Aorta (tissue), 5 donors: ENCODE results near the gene KCNJ5. TPM values are rescaled to one million over a fixed set of nuclear protein-coding genes. Genes with fewer than 3 reads are reported as not detected.

Experiments
- ATAC-seq: fragments of 200-7000 bp; cut with Tn5 transposase; one replicate; pipeline ENCODE4 v1.9.1; 2022; ENCODE audit warnings: moderate library complexity; ENCODE audit not compliant: low FRiP score
- DNase-seq, 2 donors: peaks; one replicate each; pipeline ENCODE4 v3.0.0-alpha.2; 2020
- H3K27ac ChIP-seq, 2 donors: one replicate each; pipeline ENCODE4 v1.5.1; 2013; ENCODE audit warnings: low read length in 2 of 2, mild to moderate bottlenecking in 2 of 2, moderate library complexity in 2 of 2, control low read depth in 1 of 2, inconsistent platforms in 1 of 2, low read depth in 1 of 2
- H3K27me3 ChIP-seq, 2 donors: one replicate each; pipeline ENCODE4 v1.6.1; 2013; ENCODE audit warnings: control low read depth in 1 of 2, low read length in 1 of 2, mild to moderate bottlenecking in 1 of 2, moderate library complexity in 1 of 2; ENCODE audit not compliant: insufficient read depth in 2 of 2, control insufficient read depth in 1 of 2
- H3K36me3 ChIP-seq, 2 donors: one replicate each; pipeline ENCODE4 v1.6.1; 2013; ENCODE audit warnings: control low read depth in 1 of 2, low read length in 1 of 2, mild to moderate bottlenecking in 1 of 2; ENCODE audit not compliant: insufficient read depth in 2 of 2, control insufficient read depth in 1 of 2
- H3K4me1 ChIP-seq, 2 donors: one replicate each; pipeline ENCODE4 v1.6.1; 2013; ENCODE audit warnings: low read length in 2 of 2, control low read depth in 1 of 2, mild to moderate bottlenecking in 1 of 2, moderate library complexity in 1 of 2; ENCODE audit not compliant: insufficient read depth in 2 of 2, control insufficient read depth in 1 of 2
- H3K4me3 ChIP-seq, 2 donors: one replicate each; pipeline ENCODE4 v1.5.1; 2013; ENCODE audit warnings: low read length in 2 of 2, control low read depth in 1 of 2, mild to moderate bottlenecking in 1 of 2
- H3K9me3 ChIP-seq: one replicate; pipeline ENCODE4 v1.6.1; 2013; ENCODE audit warnings: mild to moderate bottlenecking, low read length; ENCODE audit not compliant: control insufficient read depth
- WGBS, 2 donors: extraction: QIAGEN DNeasy Blood & Tissue Kit; methylation state at CpG; one replicate each; pipeline ENCODE4 v1.1.7; 2013; 5-methylcytosine and 5-hydroxymethylcytosine counted together
- intact Hi-C, 2 donors: fragments of 100-400 bp; cut with DNase I; formaldehyde crosslinking; loops; one replicate each; pipeline versions ENCODE4 v1.14.2 to v1.15.0; 2022
- polyA plus RNA-seq, 2 donors: library from polyadenylated mRNA; stranded (reverse); fragments of 200-250 nt; gene quantifications; one replicate each; pipeline ENCODE4 v1.2.3, GENCODE V29; 2013
- total RNA-seq, 2 donors: library from RNA; stranded (reverse); fragmentation: NEBNext Ultra II Directional; extraction: Animal tissue kit (Norgen Biotek cat#: 25700); gene quantifications; one replicate each; pipeline ENCODE4 v1.2.1, GENCODE V29; 2021
- donor health status: healthy with polysubstance abuse.
- donor health status: Bipolar disorder and iron deficiency.
- donor health status: DM: no; HTN: no; CAD: no.
- donor health status: DM: no; HTN: no; CAD: no.
- donor health status: DM: yes; HTN: yes; CAD: no.

KCNJ5 gene
- total and polyA plus RNA-seq, 4 donors = 0.31 to 3.5 (median 1.8) TPM

DNA sequence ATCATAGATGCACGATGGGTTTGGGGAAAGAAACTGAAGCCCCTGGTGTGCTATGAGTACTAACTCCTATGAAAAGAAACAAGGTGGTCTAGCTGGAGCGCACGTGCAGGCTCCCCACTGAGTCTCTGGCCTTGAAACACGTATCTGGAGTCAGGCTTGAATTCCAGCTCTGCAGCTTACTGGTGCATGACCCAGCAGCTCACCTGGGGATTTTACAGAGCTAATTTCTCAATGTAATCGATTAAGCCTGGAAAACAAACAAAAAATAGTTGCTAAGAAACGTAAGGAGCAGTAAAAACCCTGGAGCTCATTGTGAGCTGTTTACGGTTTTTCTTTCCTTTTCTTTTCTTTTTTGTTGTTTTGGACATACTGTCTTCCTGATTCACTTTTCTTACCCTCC lies 36.3 kb upstream of the KCNJ5 start:
- intact Hi-C loops = no loop called here
- H3K27ac ChIP-seq = no peak overlapping the region
- WGBS, 2 donors = 88 to 90% methylated on average over 7 of the region's 7 CpGs
- no peak overlapping the region for H3K4me3 ChIP-seq
- H3K36me3 ChIP-seq = no peaks in the 10 kb centered on the region
- H3K27me3 ChIP-seq = no peaks in the 10 kb centered on the region
- no peaks in the 10 kb centered on the region for H3K4me1 ChIP-seq
- no peak for DNase-seq
- no peak for ATAC-seq
- H3K9me3 ChIP-seq = no peaks in the 10 kb centered on the region

- ATAC-seq = no peak
- DNase-seq = no peak
- Histone ChIP-seq H3K9me3 (no peaks in the 10 kb centered on the region), H3K4me1 (no peaks in the 10 kb centered on the region), H3K27ac (no peak overlapping the region), H3K27me3 (no peaks in the 10 kb centered on the region), H3K36me3 (no peaks in the 10 kb centered on the region), H3K4me3 (no peak overlapping the region)
- whole genome bisulfite sequencing, 2 donors = 93% methylated on average over 6 of the region's 6 CpGs
- intact Hi-C loops = no loop called here
Measured at GRCh38 chr11:128856241-128856640, 34.9 kb upstream of the KCNJ5 start.

DNA sequence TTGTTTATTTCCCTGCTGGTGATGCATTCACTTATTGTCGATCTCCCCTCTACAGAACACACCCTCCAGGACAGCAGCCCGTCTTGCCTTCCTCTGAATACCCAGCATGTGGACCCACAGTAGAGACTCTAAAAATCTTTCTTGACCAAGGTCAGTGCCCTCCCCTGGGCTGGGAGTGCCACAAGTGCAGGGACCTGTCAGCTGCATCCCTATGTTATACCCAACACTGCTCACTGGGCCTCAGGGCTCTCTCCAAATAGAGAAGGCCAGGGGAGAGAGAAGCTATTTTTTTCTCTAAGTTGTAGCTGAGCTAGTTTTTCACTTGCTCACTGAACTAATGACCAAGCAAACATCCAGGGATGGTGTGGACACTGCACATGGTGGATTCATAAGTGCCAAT lies 33.8 kb upstream of the KCNJ5 start:
- DNase-seq (no peak), ATAC-seq (no peak)
- H3K27me3 ChIP-seq = no peaks in the 10 kb centered on the region
- H3K4me1 ChIP-seq = no peaks in the 10 kb centered on the region
- no peaks in the 10 kb centered on the region for H3K36me3 ChIP-seq
- intact Hi-C loops = no loop called here
- 96 to 97% methylated on average over 2 of the region's 2 CpGs for WGBS, 2 donors
- H3K27ac ChIP-seq = no peak overlapping the region
- no peak overlapping the region for H3K4me3 ChIP-seq
- no peaks in the 10 kb centered on the region for H3K9me3 ChIP-seq

- ATAC-seq (peak; percentile 85), DNase-seq (peak; percentile 73 to 90)
- WGBS, 2 donors = 21 to 27% methylated on average over 33 of the region's 33 CpGs
- Histone ChIP-seq H3K27me3 (no peaks in the 10 kb centered on the region), H3K36me3 (no peaks in the 10 kb centered on the region), H3K4me3 (no peak overlapping the region), H3K27ac (no peak overlapping the region), H3K9me3 (no peaks in the 10 kb centered on the region), H3K4me1 (no peaks in the 10 kb centered on the region)
- intact Hi-C loops = no loop called here
Measured at GRCh38 chr11:128859563-128860441, 31.4 kb upstream of the KCNJ5 start.

GRCh38 chr11:128860571-128861361 lies 30.4 kb upstream of the KCNJ5 start:
- H3K27me3 ChIP-seq = no peaks in the 10 kb centered on the region
- 74 to 75% methylated on average over 16 of the region's 16 CpGs for WGBS, 2 donors
- no peak overlapping the region for H3K27ac ChIP-seq
- H3K36me3 ChIP-seq = no peaks in the 10 kb centered on the region
- H3K9me3 ChIP-seq = no peaks in the 10 kb centered on the region
- no peaks in the 10 kb centered on the region for H3K4me1 ChIP-seq
- H3K4me3 ChIP-seq = no peak overlapping the region
- no peak for ATAC-seq
- intact Hi-C loops = no loop called here
- no peak for DNase-seq

- no peaks in the 10 kb centered on the region for H3K27me3 ChIP-seq
- H3K9me3 ChIP-seq = no peaks in the 10 kb centered on the region
- DNase-seq (no peak), ATAC-seq (no peak)
- 93 to 95% methylated on average over 9 of the region's 9 CpGs for WGBS, 2 donors
- no peak overlapping the region for H3K4me3 ChIP-seq
- no peak overlapping the region for H3K27ac ChIP-seq
- intact Hi-C loops = no loop called here
- no peaks in the 10 kb centered on the region for H3K4me1 ChIP-seq
- no peaks in the 10 kb centered on the region for H3K36me3 ChIP-seq
Measured at GRCh38 chr11:128862406-128862805, 28.8 kb upstream of the KCNJ5 start.

GRCh38 chr11:128862908-128863660 lies 28.1 kb upstream of the KCNJ5 start:
- Histone ChIP-seq H3K4me1 (no peaks in the 10 kb centered on the region), H3K4me3 (no peak overlapping the region), H3K27ac (no peak overlapping the region), H3K9me3 (no peaks in the 10 kb centered on the region), H3K36me3 (no peaks in the 10 kb centered on the region), H3K27me3 (no peaks in the 10 kb centered on the region)
- 88 to 92% methylated on average over 4 of the region's 4 CpGs for WGBS, 2 donors
- DNase-seq (no peak), ATAC-seq (no peak)
- intact Hi-C loops = no loop called here

DNA sequence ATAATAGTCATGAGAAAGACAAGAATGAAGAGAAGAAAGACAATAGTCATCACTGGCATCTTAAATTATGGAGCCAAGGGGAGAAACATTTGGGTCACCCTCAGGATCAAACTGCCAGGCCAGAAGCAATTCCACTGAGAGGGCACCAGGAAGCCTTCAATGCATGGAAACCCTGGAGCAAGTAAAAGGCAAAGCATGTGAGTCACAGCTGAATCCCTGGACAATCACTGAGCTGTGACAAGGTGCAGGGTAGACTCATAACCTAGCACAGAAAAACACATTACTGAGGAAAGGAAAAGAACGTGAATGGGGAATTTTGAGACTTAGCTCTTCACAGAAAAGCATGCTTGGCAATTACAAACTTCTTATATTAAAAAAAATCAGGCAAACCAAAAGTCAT lies 25.7 kb upstream of the KCNJ5 start:
- Histone ChIP-seq H3K27me3 (no peaks in the 10 kb centered on the region), H3K27ac (no peak overlapping the region), H3K36me3 (no peaks in the 10 kb centered on the region), H3K4me1 (no peaks in the 10 kb centered on the region), H3K9me3 (no peaks in the 10 kb centered on the region), H3K4me3 (no peak overlapping the region)
- DNase-seq (no peak), ATAC-seq (no peak)
- whole genome bisulfite sequencing, 2 donors = 77 to 90% methylated on average over 1 of the region's 1 CpG
- intact Hi-C loops = no loop called here
